GM12878 (cell line): Measurements from ENCODE around the gene IFNA8. TPM values are rescaled to one million over a fixed set of nuclear protein-coding genes. Genes with fewer than 3 reads are reported as not detected.
A peak's percentile ranks its signal among the peaks of the same experiment; 100 is the strongest.

Experiments used
- ATAC-seq: fragments of 200-7000 bp; cut with Tn5 transposase; 3 replicates; pipeline ENCODE4 v1.9.1; 2020; ENCODE audit warnings: mild to moderate bottlenecking, moderate library complexity
- BruUV-seq: library from RNA; stranded (reverse); fragments of 400-500 nt; replicated peaks from 2 replicates; lab custom pipeline; 2021; lab: Mats Ljungman, UMichigan
- CTCF ChIA-PET: fragments of 300-600 bp; sonication (Branson Sonifier 250); formaldehyde crosslinking; extraction: SDS; loops from one replicate; lab custom pipeline; 2021; ENCODE audit warnings: inconsistent platforms; lab: Yijun Ruan, JAX
- POLR2A ChIA-PET: fragments of 350-600 bp; formaldehyde crosslinking; extraction: SDS; loops from one replicate; lab custom pipeline; 2021; ENCODE audit warnings: inconsistent platforms; lab: Charles Lee
- RAD21 ChIA-PET: fragments of 300-600 bp; sonication (Branson Sonifier 250); formaldehyde crosslinking; loops from one replicate; lab custom pipeline; 2023; ENCODE audit warnings: antibody characterized with exemption; ENCODE audit not compliant: unreplicated experiment; lab: Charles Lee
- SMC1A ChIA-PET: fragments of 300-600 bp; sonication (Branson Sonifier 250); formaldehyde crosslinking; loops from one replicate; lab custom pipeline; 2023; ENCODE audit not compliant: unreplicated experiment, uncharacterized antibody; lab: Charles Lee
- DNase-seq: peaks from one replicate; pipeline ENCODE4 v3.0.0-alpha.2; 2011; ENCODE audit warnings: low read depth, low spot score
- FAIRE-seq: peaks from 3 replicates; lab custom pipeline; 2011; peaks lifted over from hg19 to GRCh38; lab: Jason Lieb, UNC
- H2AFZ ChIP-seq: 2 replicates; pipeline ENCODE4 v1.6.0; 2011; ENCODE audit warnings: low read depth, low read length, control low read depth; ENCODE audit not compliant: control insufficient read depth
- H3K27ac ChIP-seq: 2 replicates; pipeline ENCODE4 v1.5.1; 2011; ENCODE audit warnings: control low read depth; ENCODE audit not compliant: control insufficient read depth, insufficient read depth
- H3K27me3 ChIP-seq, 2 experiments: replicated peaks in 1 of 2; 2 replicates each; pipeline versions ENCODE4 v1.6.0 to v1.6.1; 2011; ENCODE audit warnings: low read length in 1 of 2; ENCODE audit not compliant: control insufficient read depth in 2 of 2, insufficient read depth in 2 of 2
- H3K36me3 ChIP-seq, 2 experiments: 2 replicates each; pipeline ENCODE4 v1.5.1; 2011; ENCODE audit warnings: low read length in 1 of 2; ENCODE audit not compliant: control insufficient read depth in 2 of 2, insufficient read depth in 2 of 2
- H3K4me1 ChIP-seq: 2 replicates; pipeline ENCODE4 v1.6.1; 2011; ENCODE audit warnings: mild to moderate bottlenecking, low read length, moderate library complexity, mixed read lengths; ENCODE audit not compliant: control insufficient read depth, insufficient read depth
- H3K4me2 ChIP-seq: 2 replicates; pipeline ENCODE4 v1.6.0; 2011; ENCODE audit warnings: control low read depth; ENCODE audit not compliant: control insufficient read depth, insufficient read depth
- H3K4me3 ChIP-seq: fragments of 200-600 bp; sonication (generic); 2 replicates; pipeline ENCODE4 v1.5.1; 2016
- H3K79me2 ChIP-seq: 2 replicates; pipeline ENCODE4 v1.6.0; 2011; ENCODE audit warnings: low read length; ENCODE audit not compliant: control insufficient read depth, insufficient read depth
- H3K9ac ChIP-seq: 2 replicates; pipeline ENCODE4 v1.8.0; 2011; ENCODE audit warnings: low read length, control low read depth, mixed read lengths; ENCODE audit not compliant: control insufficient read depth, insufficient read depth
- H3K9me3 ChIP-seq: replicated peaks from 3 replicates; pipeline ENCODE4 v1.5.1; 2011; ENCODE audit warnings: mild to moderate bottlenecking, low read length; ENCODE audit not compliant: control insufficient read depth, insufficient read depth
- H4K20me1 ChIP-seq: 2 replicates; pipeline ENCODE4 v1.6.0; 2011; ENCODE audit not compliant: control insufficient read depth, insufficient read depth
- ASH2L ChIP-seq: fragments of 300-600, 200-600 bp; sonication (generic); IDR thresholded peaks from 2 replicates; pipeline ENCODE4 v1.6.1; 2017; ENCODE audit warnings: low read depth, mild to moderate bottlenecking, borderline replicate concordance
- ATF7 ChIP-seq: fragments of 450-650 bp; IDR thresholded peaks from 2 replicates; pipeline ENCODE4 v1.6.1; 2016; ENCODE audit warnings: low read depth, mild to moderate bottlenecking
- BCLAF1 ChIP-seq: fragments of 450-650 bp; IDR thresholded peaks from 2 replicates; pipeline ENCODE4 v1.6.1; 2017; ENCODE audit warnings: antibody characterized with exemption, mild to moderate bottlenecking, moderate library complexity
- IKZF1 ChIP-seq: fragments of 450-650 bp; conservative IDR thresholded peaks from 2 replicates; pipeline ENCODE4 v1.6.1; 2017; ENCODE audit warnings: antibody characterized with exemption, mild to moderate bottlenecking
- IKZF2 ChIP-seq, 2 experiments: fragments of 450-650 bp; IDR thresholded peaks; 2 replicates each; pipeline ENCODE4 v1.6.1; 2017; ENCODE audit warnings: mild to moderate bottlenecking in 2 of 2, moderate library complexity in 2 of 2
- LARP7 ChIP-seq: fragments of 450-650 bp; IDR thresholded peaks from 2 replicates; pipeline ENCODE4 v1.6.1; 2017; ENCODE audit warnings: mild to moderate bottlenecking
- MEF2B ChIP-seq: fragments of 450-650 bp; IDR thresholded peaks from 2 replicates; pipeline ENCODE4 v1.6.1; 2018; ENCODE audit warnings: mild to moderate bottlenecking, moderate library complexity; ENCODE audit not compliant: partially characterized antibody, poor library complexity, severe bottlenecking
- RAD51 ChIP-seq: fragments of 450-650 bp; IDR thresholded peaks from 2 replicates; pipeline ENCODE4 v1.6.1; 2016; ENCODE audit warnings: moderate library complexity, mild to moderate bottlenecking, inconsistent platforms
- RELA ChIP-seq: fragments of 450-650 bp; IDR thresholded peaks from 2 replicates; pipeline ENCODE4 v1.8.0; 2014; ENCODE audit warnings: borderline replicate concordance; ENCODE audit not compliant: partially characterized antibody
- ZZZ3 ChIP-seq: IDR thresholded peaks from 2 replicates; pipeline ENCODE4 v1.6.1; 2011; ENCODE audit warnings: low read depth; ENCODE audit not compliant: control insufficient read depth, insufficient read length
- in situ Hi-C: fragments of 300-500 bp; cut with MboI; formaldehyde crosslinking; loops from 9 replicates; pipeline ENCODE4 v1.14.3; 2018; ENCODE audit warnings: mixed read lengths
- intact Hi-C: fragments of 100-400 bp; cut with micrococcal nuclease; formaldehyde crosslinking; loops from one replicate; pipeline ENCODE4 v1.14.2; 2022; ENCODE audit not compliant: unreplicated experiment
- polyA plus RNA-seq, 11 experiments: library from polyadenylated mRNA; depleted of rRNA in 4 of 11; unstranded in 6 of 11; stranded (reverse) in 5 of 11; fragments of >200 nt; fragmentation: Nextera tagmentation in 4 of 11; fragmentation: Illumina TruSeq in 1 of 11; extraction: Ambion mirVana in 4 of 11; extraction: Trizol in 1 of 11; gene quantifications; 1 replicate in 1 of 11; 2 replicates in 10 of 11; pipeline versions ENCODE4 v1.2.1 to v1.2.3, GENCODE V29; 2011 to 2016; ENCODE audit warnings: inconsistent platforms in 2 of 11, missing spikeins in 2 of 11, low read depth in 1 of 11
- total RNA-seq, 4 experiments: library from RNA; depleted of rRNA in 3 of 4; stranded (reverse); fragments of >200 nt in 3 of 4; fragmentation: Illumina TruSeq in 1 of 4; extraction: Trizol in 1 of 4; gene quantifications; 2 replicates each; pipeline versions ENCODE4 v1.2.1 to v1.2.3, GENCODE V29; 2013 to 2021
- TF ChIP-seq, protein P1 (sequence below): fragments of 450-650 bp; IDR thresholded peaks from 2 replicates; pipeline ENCODE4 v1.6.1; 2018; ENCODE audit warnings: mild to moderate bottlenecking, low read depth, moderate library complexity; ENCODE audit not compliant: partially characterized antibody
- TF ChIP-seq, protein P2 (sequence below): fragments of 450-650 bp; IDR thresholded peaks from 2 replicates; pipeline ENCODE4 v1.6.1; 2018; ENCODE audit warnings: borderline replicate concordance, mild to moderate bottlenecking; ENCODE audit not compliant: partially characterized antibody

Gene IFNA8
- total and polyA plus RNA-seq, 10 of the 15 experiments (the other 5 are each of a cell fraction or from before 2014, with no cell fraction given) = not detected

GRCh38 chr9:21404146-21404545, 4.8 kb upstream of the IFNA8 start (continued):
- TF ChIP-seq, protein P1, sequence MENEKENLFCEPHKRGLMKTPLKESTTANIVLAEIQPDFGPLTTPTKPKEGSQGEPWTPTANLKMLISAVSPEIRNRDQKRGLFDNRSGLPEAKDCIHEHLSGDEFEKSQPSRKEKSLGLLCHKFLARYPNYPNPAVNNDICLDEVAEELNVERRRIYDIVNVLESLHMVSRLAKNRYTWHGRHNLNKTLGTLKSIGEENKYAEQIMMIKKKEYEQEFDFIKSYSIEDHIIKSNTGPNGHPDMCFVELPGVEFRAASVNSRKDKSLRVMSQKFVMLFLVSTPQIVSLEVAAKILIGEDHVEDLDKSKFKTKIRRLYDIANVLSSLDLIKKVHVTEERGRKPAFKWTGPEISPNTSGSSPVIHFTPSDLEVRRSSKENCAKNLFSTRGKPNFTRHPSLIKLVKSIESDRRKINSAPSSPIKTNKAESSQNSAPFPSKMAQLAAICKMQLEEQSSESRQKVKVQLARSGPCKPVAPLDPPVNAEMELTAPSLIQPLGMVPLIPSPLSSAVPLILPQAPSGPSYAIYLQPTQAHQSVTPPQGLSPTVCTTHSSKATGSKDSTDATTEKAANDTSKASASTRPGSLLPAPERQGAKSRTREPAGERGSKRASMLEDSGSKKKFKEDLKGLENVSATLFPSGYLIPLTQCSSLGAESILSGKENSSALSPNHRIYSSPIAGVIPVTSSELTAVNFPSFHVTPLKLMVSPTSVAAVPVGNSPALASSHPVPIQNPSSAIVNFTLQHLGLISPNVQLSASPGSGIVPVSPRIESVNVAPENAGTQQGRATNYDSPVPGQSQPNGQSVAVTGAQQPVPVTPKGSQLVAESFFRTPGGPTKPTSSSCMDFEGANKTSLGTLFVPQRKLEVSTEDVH = no peak
- TF ChIP-seq LARP7 (no peak), RAD51 (no peak)
- TF ChIP-seq, all 136 proteins: peak for 0

DNA sequence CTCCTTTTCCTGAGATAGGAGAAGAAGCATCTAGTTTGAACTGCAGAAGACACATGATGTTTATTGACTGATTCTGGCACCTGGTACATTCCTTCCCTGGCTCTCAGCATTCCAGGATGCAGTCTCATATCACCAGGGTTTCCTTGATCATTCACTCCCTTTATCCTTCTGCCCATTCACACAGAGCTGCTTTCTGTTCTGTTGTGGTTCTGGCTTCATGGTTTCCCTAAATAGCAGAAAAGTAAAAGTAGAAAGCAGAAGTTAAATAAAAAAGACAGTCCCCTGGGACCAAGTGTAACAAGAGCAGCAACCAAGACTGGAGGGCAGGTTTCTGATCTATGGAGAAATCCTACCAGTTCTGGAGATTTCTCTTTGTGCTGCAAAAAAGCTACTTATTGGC, 3.2 kb downstream of the IFNA8 start:
- intact Hi-C loops = loop anchor here (2.0 to 5.0 kb wide), 2 partner anchors 93 to 170 kb away; partner anchors contain the start of gene IFNA14
- POLR2A ChIA-PET = interaction anchor here (0.6 kb wide), 1 partner anchor 35 kb away, joined by 6 read pairs; no protein-coding TSS in a partner anchor
- no peak for DNase-seq
- H3K9ac ChIP-seq = no peak overlapping the region
- H3K27me3 ChIP-seq = no peaks in the 10 kb centered on the region; a peak in 1 of 4 replicates
- RAD21 ChIA-PET = interaction anchor here (0.5 to 3.6 kb wide), 6 partner anchors 77 to 156 kb away, joined by 3 to 24 read pairs (median 6); partner anchors contain the start of gene KLHL9
- H3K9me3 ChIP-seq = no peaks in the 10 kb centered on the region
- FAIRE-seq = no peak
- peaks cover 6% of the 10 kb centered on the region; the same call in 1 of the 2 replicates for H3K4me1 ChIP-seq
- ATAC-seq = peak; percentile 55; the same call in 2 of the 3 replicates
- CTCF ChIA-PET = interaction anchor here (0.8 to 5.9 kb wide), 9 partner anchors 9 to 159 kb away, joined by 3 to 55 read pairs (median 5); no protein-coding TSS in a partner anchor
- H2AFZ ChIP-seq = no peak overlapping the region
- BruUV-seq = no TSS peak
- SMC1A ChIA-PET = interaction anchor here (1.2 to 3.9 kb wide), 6 partner anchors 10 to 93 kb away, joined by 3 to 32 read pairs (median 8); no protein-coding TSS in a partner anchor
- 0 out of 2 replicates have a peak overlapping the region, but pooled peaks have one; percentile 19 for H3K4me2 ChIP-seq
- no peak overlapping the region for H3K4me3 ChIP-seq
- no peak overlapping the region for H3K27ac ChIP-seq
- H4K20me1 ChIP-seq = no peaks in the 10 kb centered on the region
- in situ Hi-C loops = no loop called here
- H3K79me2 ChIP-seq = no peaks in the 10 kb centered on the region
- H3K36me3 ChIP-seq = no peaks in the 10 kb centered on the region
- TF ChIP-seq ATF7 (no peak), IKZF2 (IDR thresholded peaks at IDR 0.05) (peak in 1 of 2 experiments; percentile 38; a peak in 1 of 4 replicates), RELA (no peak), MEF2B (peak; percentile 84), BCLAF1 (no peak), ZZZ3 (no peak), LARP7 (no peak), ASH2L (no peak), IKZF1 (no peak)
- TF ChIP-seq, protein P2, sequence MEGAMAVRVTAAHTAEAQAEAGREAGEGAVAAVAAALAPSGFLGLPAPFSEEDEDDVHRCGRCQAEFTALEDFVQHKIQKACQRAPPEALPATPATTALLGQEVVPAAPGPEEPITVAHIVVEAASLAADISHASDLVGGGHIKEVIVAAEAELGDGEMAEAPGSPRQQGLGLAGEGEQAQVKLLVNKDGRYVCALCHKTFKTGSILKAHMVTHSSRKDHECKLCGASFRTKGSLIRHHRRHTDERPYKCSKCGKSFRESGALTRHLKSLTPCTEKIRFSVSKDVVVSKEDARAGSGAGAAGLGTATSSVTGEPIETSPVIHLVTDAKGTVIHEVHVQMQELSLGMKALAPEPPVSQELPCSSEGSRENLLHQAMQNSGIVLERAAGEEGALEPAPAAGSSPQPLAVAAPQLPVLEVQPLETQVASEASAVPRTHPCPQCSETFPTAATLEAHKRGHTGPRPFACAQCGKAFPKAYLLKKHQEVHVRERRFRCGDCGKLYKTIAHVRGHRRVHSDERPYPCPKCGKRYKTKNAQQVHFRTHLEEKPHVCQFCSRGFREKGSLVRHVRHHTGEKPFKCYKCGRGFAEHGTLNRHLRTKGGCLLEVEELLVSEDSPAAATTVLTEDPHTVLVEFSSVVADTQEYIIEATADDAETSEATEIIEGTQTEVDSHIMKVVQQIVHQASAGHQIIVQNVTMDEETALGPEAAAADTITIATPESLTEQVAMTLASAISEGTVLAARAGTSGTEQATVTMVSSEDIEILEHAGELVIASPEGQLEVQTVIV = no peak
